ENCODE data around the gene TP53TG5. TPM values are rescaled to one million over a fixed set of nuclear protein-coding genes. Genes with fewer than 3 reads are reported as not detected.

The TP53TG5 gene
- total RNA-seq, 1 donor from 2014 or later, result not detected

DNA sequence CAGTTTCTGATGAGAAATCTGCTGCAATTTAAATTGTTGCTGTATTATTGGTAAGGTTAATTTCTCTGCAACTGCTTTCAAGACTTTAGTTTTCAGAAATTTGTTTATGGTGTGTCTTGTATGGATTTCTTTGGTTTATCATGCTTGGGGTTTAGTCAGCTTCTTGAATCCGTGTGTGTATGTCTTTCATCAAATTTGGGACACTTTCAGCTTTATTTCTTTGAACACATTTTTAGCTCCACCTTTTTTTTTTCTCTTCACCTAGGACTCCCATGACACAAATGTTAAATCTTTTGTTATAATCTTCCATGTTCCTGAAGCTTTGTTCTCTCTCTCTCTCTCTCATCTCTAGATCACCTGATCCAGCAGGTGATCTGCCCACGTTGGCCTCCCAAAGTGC lies 13.4 kb upstream of the TP53TG5 start:
- Mint-ChIP-seq H3K36me3 (peaks cover 3% of the 10 kb centered on the region), H3K9me3 (no peaks in the 10 kb centered on the region), H3K27ac (no peak overlapping the region), H3K27me3 (no peaks in the 10 kb centered on the region), H3K4me1 (ENCODE audit: unreplicated experiment) (no peaks in the 10 kb centered on the region), H3K4me3 (no peak overlapping the region)
- DNase-seq (ENCODE audit: extremely low spot score, unreplicated experiment), result no peak
- TF ChIP-seq, protein P1, sequence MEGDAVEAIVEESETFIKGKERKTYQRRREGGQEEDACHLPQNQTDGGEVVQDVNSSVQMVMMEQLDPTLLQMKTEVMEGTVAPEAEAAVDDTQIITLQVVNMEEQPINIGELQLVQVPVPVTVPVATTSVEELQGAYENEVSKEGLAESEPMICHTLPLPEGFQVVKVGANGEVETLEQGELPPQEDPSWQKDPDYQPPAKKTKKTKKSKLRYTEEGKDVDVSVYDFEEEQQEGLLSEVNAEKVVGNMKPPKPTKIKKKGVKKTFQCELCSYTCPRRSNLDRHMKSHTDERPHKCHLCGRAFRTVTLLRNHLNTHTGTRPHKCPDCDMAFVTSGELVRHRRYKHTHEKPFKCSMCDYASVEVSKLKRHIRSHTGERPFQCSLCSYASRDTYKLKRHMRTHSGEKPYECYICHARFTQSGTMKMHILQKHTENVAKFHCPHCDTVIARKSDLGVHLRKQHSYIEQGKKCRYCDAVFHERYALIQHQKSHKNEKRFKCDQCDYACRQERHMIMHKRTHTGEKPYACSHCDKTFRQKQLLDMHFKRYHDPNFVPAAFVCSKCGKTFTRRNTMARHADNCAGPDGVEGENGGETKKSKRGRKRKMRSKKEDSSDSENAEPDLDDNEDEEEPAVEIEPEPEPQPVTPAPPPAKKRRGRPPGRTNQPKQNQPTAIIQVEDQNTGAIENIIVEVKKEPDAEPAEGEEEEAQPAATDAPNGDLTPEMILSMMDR (conservative IDR thresholded peaks at IDR 0.05), result no peak

DNA sequence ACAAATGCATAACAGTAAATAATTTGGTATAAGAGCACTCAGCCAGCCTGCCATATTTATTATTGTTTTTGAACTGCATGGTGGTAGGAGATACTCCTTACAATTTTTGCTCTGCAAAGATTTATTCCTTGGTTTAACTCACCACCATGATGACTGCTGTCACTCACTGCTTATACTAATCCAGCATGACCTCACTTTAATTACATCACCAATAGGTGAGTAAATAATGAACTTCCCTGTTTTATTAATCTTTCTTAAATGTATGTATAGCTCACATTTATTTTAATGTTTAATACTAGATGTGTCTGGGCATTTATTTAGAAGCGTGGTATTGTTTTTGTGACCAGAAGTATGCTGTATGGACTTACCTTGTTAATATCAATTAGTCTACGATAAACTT lies 12.8 kb upstream of the TP53TG5 start:
- Mint-ChIP-seq H3K9me3 (no peaks in the 10 kb centered on the region), H3K36me3 (peaks cover 3% of the 10 kb centered on the region), H3K27me3 (no peaks in the 10 kb centered on the region), H3K4me1 (ENCODE audit: unreplicated experiment) (no peaks in the 10 kb centered on the region), H3K27ac (no peak overlapping the region), H3K4me3 (no peak overlapping the region)
- TF ChIP-seq, protein P1 (conservative IDR thresholded peaks at IDR 0.05), result no peak
- DNase-seq (ENCODE audit: extremely low spot score, unreplicated experiment), result no peak

DNA sequence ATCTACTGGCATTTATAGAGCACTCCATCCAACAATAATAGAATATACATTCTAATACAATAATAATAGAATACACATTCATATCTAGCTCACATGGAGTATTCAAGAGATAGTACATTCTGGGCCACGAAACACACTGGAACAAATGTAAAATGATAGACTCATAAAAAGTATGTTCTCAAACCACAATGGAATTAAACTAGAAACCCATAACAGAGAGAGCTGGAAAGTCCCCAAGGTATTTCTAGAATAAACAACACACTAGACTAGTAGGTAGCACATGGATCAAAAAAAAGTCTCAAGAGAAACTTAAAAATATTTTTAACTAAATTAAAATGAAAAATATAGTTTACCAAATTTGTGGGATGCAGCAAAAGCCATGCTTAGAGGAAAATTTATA lies 9.1 kb upstream of the TP53TG5 start:
- Mint-ChIP-seq H3K27ac (no peak overlapping the region), H3K9me3 (no peaks in the 10 kb centered on the region), H3K4me3 (no peak overlapping the region), H3K36me3 (peaks cover 3% of the 10 kb centered on the region), H3K4me1 (ENCODE audit: unreplicated experiment) (no peaks in the 10 kb centered on the region), H3K27me3 (no peaks in the 10 kb centered on the region)
- TF ChIP-seq, protein P1 (conservative IDR thresholded peaks at IDR 0.05), result no peak
- DNase-seq (ENCODE audit: extremely low spot score, unreplicated experiment), result no peak

DNA sequence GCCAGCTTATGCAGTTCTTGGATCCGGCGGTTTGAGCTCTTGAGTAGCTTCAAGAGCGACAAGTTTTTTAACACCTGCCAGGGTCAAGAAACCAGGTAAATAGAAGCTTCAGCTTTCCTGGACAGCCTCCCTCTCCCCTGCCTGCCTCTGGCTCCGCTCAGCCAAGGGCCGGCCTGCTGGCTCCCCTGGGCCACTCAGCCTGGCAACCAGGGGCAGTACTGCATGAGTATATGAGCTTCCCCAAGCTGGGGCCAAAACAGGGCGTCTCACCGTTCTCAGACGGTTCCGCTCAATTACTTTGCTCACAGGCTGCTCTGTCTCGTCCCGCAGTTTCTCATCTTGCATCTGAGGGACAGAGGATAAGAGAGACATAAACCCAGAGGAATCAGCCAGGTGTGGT lies 856 bp downstream of the TP53TG5 start:
- H3K4me1 Mint-ChIP-seq (ENCODE audit: unreplicated experiment), result no peaks in the 10 kb centered on the region
- TF ChIP-seq, protein P1 (conservative IDR thresholded peaks at IDR 0.05), result no peak
- no peaks in the 10 kb centered on the region for H3K9me3 Mint-ChIP-seq
- no peaks in the 10 kb centered on the region for H3K27me3 Mint-ChIP-seq
- H3K27ac Mint-ChIP-seq, result no peak overlapping the region
- no peaks in the 10 kb centered on the region for H3K36me3 Mint-ChIP-seq
- no peak for DNase-seq (ENCODE audit: extremely low spot score, unreplicated experiment)
- H3K4me3 Mint-ChIP-seq, result no peak overlapping the region

DNA sequence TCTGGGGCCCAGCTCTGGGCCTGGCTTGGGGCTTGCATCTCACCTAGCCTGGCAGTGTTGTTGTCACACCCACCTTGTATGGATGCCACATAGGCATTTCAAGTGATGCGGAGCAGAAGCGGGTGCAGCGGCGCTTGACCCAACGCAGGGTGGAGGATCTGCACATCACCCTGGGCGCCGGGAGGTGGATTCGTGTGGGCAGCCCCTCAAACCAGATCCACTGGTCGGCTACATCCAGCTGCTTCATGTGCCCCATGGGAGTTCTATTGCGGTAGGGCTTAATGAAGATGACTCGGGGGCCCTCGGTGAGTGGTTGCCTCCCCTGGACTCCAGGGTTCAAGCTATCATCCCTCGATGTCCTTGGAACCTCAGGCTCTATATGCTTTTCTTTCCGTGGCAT lies 3.2 kb downstream of the TP53TG5 start:
- H3K9me3 Mint-ChIP-seq, result no peaks in the 10 kb centered on the region
- TF ChIP-seq, protein P1 (conservative IDR thresholded peaks at IDR 0.05), result no peak
- no peaks in the 10 kb centered on the region for H3K27me3 Mint-ChIP-seq
- peaks cover 4% of the 10 kb centered on the region for H3K36me3 Mint-ChIP-seq
- no peak overlapping the region for H3K27ac Mint-ChIP-seq
- H3K4me3 Mint-ChIP-seq, result no peak overlapping the region
- H3K4me1 Mint-ChIP-seq (ENCODE audit: unreplicated experiment), result no peaks in the 10 kb centered on the region
- no peak for DNase-seq (ENCODE audit: extremely low spot score, unreplicated experiment)

DNA sequence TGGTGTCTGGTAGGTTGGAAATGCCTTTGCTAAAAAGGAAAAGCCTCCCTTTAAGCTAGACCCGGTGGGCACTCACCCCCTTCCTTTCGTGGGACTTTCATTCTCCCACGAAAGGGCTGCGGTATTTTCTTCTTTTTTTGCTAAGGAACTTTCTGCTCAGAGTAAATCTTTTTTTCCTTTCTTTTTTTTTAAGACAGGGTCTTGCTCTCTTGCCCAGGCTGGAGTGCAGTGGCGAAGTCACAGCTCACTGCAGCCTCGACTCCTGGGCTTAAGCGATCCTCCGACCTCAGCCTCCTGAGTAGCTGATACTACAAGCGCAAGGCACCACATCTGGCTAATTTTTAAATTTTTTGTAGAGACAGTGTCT lies 4.0 kb downstream of the TP53TG5 start:
- peaks cover 4% of the 10 kb centered on the region for H3K36me3 Mint-ChIP-seq
- H3K4me1 Mint-ChIP-seq (ENCODE audit: unreplicated experiment), result no peaks in the 10 kb centered on the region
- peak overlapping the region; percentile 11 for H3K27ac Mint-ChIP-seq
- DNase-seq (ENCODE audit: extremely low spot score, unreplicated experiment), result no peak
- TF ChIP-seq, protein P1 (conservative IDR thresholded peaks at IDR 0.05), result peak; percentile 12
- no peaks in the 10 kb centered on the region for H3K27me3 Mint-ChIP-seq
- no peaks in the 10 kb centered on the region for H3K9me3 Mint-ChIP-seq
- peak overlapping the region; percentile 87 for H3K4me3 Mint-ChIP-seq

Data from type B pancreatic cell (in vitro differentiated cells).